K562 (cell line): ENCODE results near the gene MKLN1. TPM values are rescaled to one million over a fixed set of nuclear protein-coding genes. Genes with fewer than 3 reads are reported as not detected.

Source experiments
- ATAC-seq: fragments of 200-7000 bp; cut with Tn5 transposase; 3 replicates; pipeline ENCODE4 v1.9.1; 2020; ENCODE audit warnings: moderate library complexity
- BruUV-seq: library from RNA; stranded (reverse); fragments of 400-500 nt; replicated peaks from 2 replicates; lab custom pipeline; 2021; lab: Mats Ljungman, UMichigan
- CTCF ChIA-PET: fragments of 300-600 bp; formaldehyde crosslinking; extraction: SDS; loops from one replicate; lab custom pipeline; 2021; ENCODE audit warnings: low intra/inter-chr PET ratio; lab: Yijun Ruan, JAX
- POLR2A ChIA-PET: fragments of 300-600, 350-650 bp; sonication (Branson Sonifier 250); formaldehyde crosslinking; extraction: SDS; loops from one replicate; lab custom pipeline; 2021; ENCODE audit warnings: antibody characterized with exemption, inconsistent platforms; lab: Yijun Ruan, JAX
- DNase-seq, 4 experiments: peaks; one replicate each; pipeline versions ENCODE4 v3.0.0 to v3.0.0-alpha.2; 2011 to 2018; ENCODE audit warnings: low spot score in 3 of 4, mixed read lengths in 3 of 4; ENCODE audit errors: extremely low read depth in 1 of 4
- FAIRE-seq: peaks from 2 replicates; lab custom pipeline; 2011; peaks lifted over from hg19 to GRCh38; lab: Jason Lieb, UNC
- H2AFZ ChIP-seq: 2 replicates; pipeline ENCODE4 v1.6.0; 2011; ENCODE audit warnings: low read depth, low read length, control low read depth, inconsistent platforms
- H3K27ac ChIP-seq: fragments of 200-600 bp; 3 replicates; pipeline ENCODE4 v1.8.0; 2011; ENCODE audit warnings: low read depth, mild to moderate bottlenecking, control low read depth, inconsistent platforms, low read length, moderate library complexity, mixed read lengths; ENCODE audit errors: extremely low read depth
- H3K27me3 ChIP-seq, 2 experiments: fragments of 300-600 bp in 1 of 2; 2 replicates in 1 of 2; 3 replicates in 1 of 2; pipeline versions ENCODE4 v1.6.0 to v1.8.0; 2011; ENCODE audit warnings: inconsistent platforms in 2 of 2, low read length in 2 of 2, mild to moderate bottlenecking in 1 of 2, mixed read lengths in 1 of 2, moderate library complexity in 1 of 2; ENCODE audit not compliant: control insufficient read depth in 2 of 2, insufficient read depth in 2 of 2
- H3K36me3 ChIP-seq: fragments of 300-600 bp; 3 replicates; pipeline ENCODE4 v1.8.0; 2011; ENCODE audit warnings: mild to moderate bottlenecking, low read length, inconsistent platforms; ENCODE audit not compliant: control insufficient read depth, insufficient read depth
- H3K4me1 ChIP-seq, 2 experiments: fragments of 200-600 bp in 1 of 2; replicated peaks in 1 of 2; 2 replicates in 1 of 2; 3 replicates in 1 of 2; pipeline versions ENCODE4 v1.5.1 to v1.8.0; 2011; ENCODE audit warnings: inconsistent platforms in 2 of 2, low read length in 2 of 2, mild to moderate bottlenecking in 1 of 2, mixed read lengths in 1 of 2, moderate library complexity in 1 of 2; ENCODE audit not compliant: control insufficient read depth in 2 of 2, insufficient read depth in 2 of 2
- H3K4me2 ChIP-seq: 2 replicates; pipeline ENCODE4 v1.6.1; 2011; ENCODE audit warnings: low read length, control low read depth, inconsistent platforms, mixed read lengths; ENCODE audit not compliant: insufficient read depth
- H3K4me3 ChIP-seq: fragments of 200-600 bp; sonication (generic), shearing (Covaris generic); 2 replicates; pipeline ENCODE4 v1.5.1; 2016; ENCODE audit warnings: control low read depth, inconsistent platforms
- H3K79me2 ChIP-seq: fragments of 200-600 bp; 3 replicates; pipeline ENCODE4 v1.8.0; 2011; ENCODE audit warnings: low read length, inconsistent platforms; ENCODE audit not compliant: control insufficient read depth, insufficient read depth
- H3K9ac ChIP-seq, 2 experiments: 2 replicates each; pipeline versions ENCODE4 v1.6.0 to v1.6.1; 2011; ENCODE audit warnings: low read depth in 2 of 2, low read length in 2 of 2, control low read depth in 1 of 2, inconsistent platforms in 1 of 2, mild to moderate bottlenecking in 1 of 2, mixed read lengths in 1 of 2; ENCODE audit not compliant: insufficient read depth in 1 of 2
- H3K9me1 ChIP-seq: one replicate; pipeline ENCODE4 v1.6.0; 2011; ENCODE audit warnings: inconsistent platforms, mild to moderate bottlenecking, low read length, moderate library complexity; ENCODE audit not compliant: control insufficient read depth, insufficient read depth
- H3K9me3 ChIP-seq: replicated peaks from 2 replicates; pipeline ENCODE4 v1.5.1; 2011; ENCODE audit warnings: low read depth, low read length, inconsistent platforms; ENCODE audit not compliant: control insufficient read depth, insufficient read depth
- H4K20me1 ChIP-seq: replicated peaks from 2 replicates; pipeline ENCODE4 v1.6.1; 2011; ENCODE audit warnings: low read length, inconsistent platforms, mixed read lengths; ENCODE audit not compliant: control insufficient read depth, insufficient read depth
- CSDE1 ChIP-seq, 2 experiments: fragments of 450-650 bp; IDR thresholded peaks; 2 replicates each; pipeline ENCODE4 v1.6.1; 2016; ENCODE audit warnings: mild to moderate bottlenecking in 1 of 2
- FOS ChIP-seq: IDR thresholded peaks from 3 replicates; pipeline ENCODE4 v1.6.1; 2011; ENCODE audit not compliant: insufficient read length; ENCODE audit errors: extremely low read depth
- MIER1 ChIP-seq: fragments of 450-650 bp; IDR thresholded peaks from 2 replicates; pipeline ENCODE4 v1.6.1; 2016; ENCODE audit warnings: antibody characterized with exemption, mild to moderate bottlenecking, low read depth
- POLR2A ChIP-seq: fragments of 450-650 bp; conservative IDR thresholded peaks from 2 replicates; pipeline ENCODE4 v1.6.1; 2016
- POLR2AphosphoS2 ChIP-seq: IDR thresholded peaks from 2 replicates; pipeline ENCODE4 v1.6.1; 2012; ENCODE audit warnings: low read length, improper control_type of control experiment
- RCOR1 ChIP-seq, 2 experiments: IDR thresholded peaks; 2 replicates each; pipeline ENCODE4 v1.6.1; 2012; ENCODE audit warnings: low read depth in 2 of 2, low read length in 2 of 2, borderline replicate concordance in 1 of 2, improper control_type of control experiment in 1 of 2
- RFX1 ChIP-seq: fragments of 450-650 bp; IDR thresholded peaks from 2 replicates; pipeline ENCODE4 v1.6.1; 2016; ENCODE audit warnings: mild to moderate bottlenecking, moderate library complexity
- TFAP4 ChIP-seq: sonication (generic); formaldehyde crosslinking; IDR thresholded peaks from 2 replicates; pipeline ENCODE4 v1.8.0; 2022; ENCODE audit warnings: missing genetic modification reagents, mild to moderate bottlenecking, moderate library complexity, borderline replicate concordance
- ZNF133 ChIP-seq: fragments of 250-450 bp; sonication (Bioruptor Pico); IDR thresholded peaks from 2 replicates; pipeline ENCODE4 v1.4.0; 2020; ENCODE audit warnings: mild to moderate bottlenecking
- WGBS: fragments of 100-300 bp; shearing (Covaris generic); methylation state at CpG from one replicate; pipeline ENCODE4 v1.1.6; 2016; ENCODE audit warnings: low coverage, mixed read lengths; ENCODE audit not compliant: insufficient coverage; ENCODE audit errors: missing lambda C conversion rate; 5-methylcytosine and 5-hydroxymethylcytosine counted together
- in situ Hi-C: fragments of 300-500 bp; cut with MboI; formaldehyde crosslinking; loops from 4 replicates; pipeline ENCODE4 v1.15.0; 2018; ENCODE audit warnings: inconsistent platforms, mixed read lengths
- intact Hi-C: fragments of 100-400 bp; cut with micrococcal nuclease; formaldehyde crosslinking; loops from 2 replicates; pipeline ENCODE4 v1.14.2; 2022
- polyA plus RNA-seq, 8 experiments: library from polyadenylated mRNA; depleted of rRNA in 4 of 8; stranded (reverse) in 5 of 8; unstranded in 3 of 8; fragments of >200 nt; fragmentation: Nextera tagmentation in 2 of 8; fragmentation: Illumina TruSeq in 1 of 8; extraction: Ambion mirVana in 2 of 8; extraction: Trizol in 1 of 8; gene quantifications; 2 replicates each; pipeline versions ENCODE4 v1.2.1 to v1.2.3, GENCODE V29; 2011 to 2014; ENCODE audit warnings: inconsistent platforms in 1 of 8, missing spikeins in 1 of 8
- total RNA-seq, 7 experiments: library from RNA; depleted of rRNA in 6 of 7; stranded (reverse); fragments of >200 nt in 6 of 7; fragmentation: Illumina TruSeq in 2 of 7; extraction: Trizol in 2 of 7; gene quantifications; 2 replicates each; pipeline versions ENCODE4 v1.2.1 to v1.2.3, GENCODE V29; 2011 to 2021; ENCODE audit warnings: low replicate concordance in 1 of 7

Gene MKLN1
- total and polyA plus RNA-seq, 9 of the 15 experiments (the other 6 are each of a cell fraction or from before 2014, with no cell fraction given) = 18.6 to 80.4 (median 56.0) TPM

DNA sequence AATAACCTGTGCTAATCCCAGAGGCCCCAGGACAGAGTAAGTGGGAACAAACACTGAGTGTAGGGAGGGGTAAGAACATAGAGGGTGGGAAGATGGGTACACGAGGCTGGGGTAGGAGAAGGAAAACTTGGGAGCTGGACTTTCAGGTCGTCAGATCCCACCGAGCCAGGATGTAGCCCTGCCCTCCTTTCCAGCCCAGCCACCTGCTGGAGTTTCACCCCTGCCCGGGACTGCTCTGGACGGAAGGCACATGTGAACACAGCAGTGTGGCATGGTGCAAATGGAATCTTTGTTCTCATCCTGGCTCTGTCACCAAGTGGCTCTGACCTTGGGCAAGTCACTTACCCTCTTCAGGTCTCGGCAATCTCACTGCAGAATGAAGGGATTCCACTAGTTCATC lies 176.0 kb downstream of the MKLN1 start:
- Histone ChIP-seq H3K79me2 (no peaks in the 10 kb centered on the region), H2AFZ (no peak overlapping the region), H4K20me1 (peaks cover 33% of the 10 kb centered on the region), H3K9me3 (no peaks in the 10 kb centered on the region), H3K4me2 (no peak overlapping the region), H3K36me3 (no peaks in the 10 kb centered on the region), H3K9me1 (peaks cover 4% of the 10 kb centered on the region), H3K27me3 (peaks cover 19 to 34% of the 10 kb centered on the region in 2 experiments; a peak in 4 of 5 replicates), H3K4me3 (no peak overlapping the region), H3K9ac (no peak overlapping the region), H3K27ac (no peak overlapping the region), H3K4me1 (peaks cover 2 to 12% of the 10 kb centered on the region in 2 experiments; a peak in 2 of 5 replicates)
- ChIA-PET CTCF (no interaction called here), POLR2A (interaction anchor here (0.6 to 1.7 kb wide), 6 partner anchors 8 to 507 kb away, joined by 3 to 9 read pairs (median 4); no protein-coding TSS in a partner anchor)
- ATAC-seq = no peak
- TF ChIP-seq POLR2A (peak; percentile 12; the same call in 1 of the 2 replicates), POLR2AphosphoS2 (peak; percentile 9; the same call in 1 of the 2 replicates), FOS (no peak)
- no TSS peak for BruUV-seq
- intact Hi-C loops (no loop called here), in situ Hi-C loops (loop anchor here (10.0 kb wide), 1 partner anchor 151 kb away; no protein-coding TSS in a partner anchor)
- FAIRE-seq = no peak
- WGBS = 12% methylated on average over 6 of the region's 6 CpGs
- no peak for DNase-seq

GRCh38 chr7:131504157-131504899 lies 176.7 kb downstream of the MKLN1 start:
- no TSS peak for BruUV-seq
- DNase-seq (no peak), FAIRE-seq (no peak), ATAC-seq (no peak)
- Histone ChIP-seq H3K4me1 (peaks cover 2 to 12% of the 10 kb centered on the region in 2 experiments; a peak in 2 of 5 replicates), H3K4me2 (no peak overlapping the region), H3K9ac (no peak overlapping the region), H4K20me1 (peaks cover 39% of the 10 kb centered on the region), H3K36me3 (no peaks in the 10 kb centered on the region), H3K9me3 (no peaks in the 10 kb centered on the region), H3K79me2 (no peaks in the 10 kb centered on the region), H3K27me3 (peaks cover 26 to 41% of the 10 kb centered on the region in 2 experiments; a peak in 4 of 5 replicates), H3K27ac (no peak overlapping the region), H3K9me1 (peaks cover 4% of the 10 kb centered on the region), H3K4me3 (no peak overlapping the region), H2AFZ (no peak overlapping the region)
- ChIA-PET CTCF (no interaction called here), POLR2A (interaction anchor here (0.6 to 1.7 kb wide), 7 partner anchors 9 to 507 kb away, joined by 3 to 9 read pairs (median 4); no protein-coding TSS in a partner anchor)
- intact Hi-C loops (no loop called here), in situ Hi-C loops (loop anchor here (10.0 kb wide), 1 partner anchor 150 kb away; no protein-coding TSS in a partner anchor)
- TF ChIP-seq CSDE1 (IDR thresholded peaks at IDR 0.05) (peak in 1 of 2 experiments; percentile 59; a peak in 2 of 4 replicates), RCOR1 (IDR thresholded peaks at IDR 0.05; ENCODE audit: borderline replicate concordance in 1 of 2, low read depth in 2 of 2, low read length in 2 of 2) (peak in 1 of 2 experiments; percentile 33; a peak in 1 of 4 replicates), ZNF133 (CRISPR knock-in tag) (no peak), RFX1 (peak; percentile 94), TFAP4 (CRISPR knock-in tag) (0 out of 2 replicates have a peak, but pooled peaks have one; percentile 21), MIER1 (no peak)
- WGBS = 22% methylated on average over 14 of the region's 14 CpGs
